ENCODE measurements around the gene PIAS2.

Gene PIAS2

GRCh38 chr18:46756559-46757201 lies 160.6 kb downstream of the PIAS2 start, which contains the start of gene ST8SIA5:
ST8SIA5 (minus strand) TSS chr18:46757053; CDS start chr18:46756508, 545 bp downstream.
- peak; percentile 86 for DNase-seq

DNA sequence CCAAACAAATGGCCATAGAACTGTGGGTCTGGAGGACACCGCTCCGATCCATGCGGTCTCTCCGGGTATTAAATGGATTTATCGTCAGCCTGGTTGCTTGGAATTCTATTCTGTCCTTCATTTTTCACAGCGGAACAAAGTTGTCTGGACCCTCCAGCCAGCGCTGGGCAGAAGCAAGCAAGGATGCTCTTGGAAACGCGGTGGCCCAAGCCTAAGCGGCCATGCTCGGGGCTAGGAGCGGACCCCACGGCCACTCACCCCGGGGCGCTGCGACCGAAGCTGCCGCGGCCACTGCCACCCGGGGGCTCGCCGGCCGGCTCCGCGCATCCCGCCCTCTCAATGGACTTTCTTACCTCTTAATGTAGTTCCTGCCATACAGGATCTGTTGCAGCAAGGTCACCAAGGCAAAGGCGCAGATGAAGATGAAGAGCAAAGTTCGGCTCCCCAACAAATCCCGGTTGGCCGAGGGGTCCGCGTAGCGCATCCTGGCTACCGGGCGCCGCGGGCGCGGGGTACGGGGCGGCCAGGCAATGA lies 161.2 kb downstream of the PIAS2 start:
- DNase-seq, result peak; percentile 28

DNA sequence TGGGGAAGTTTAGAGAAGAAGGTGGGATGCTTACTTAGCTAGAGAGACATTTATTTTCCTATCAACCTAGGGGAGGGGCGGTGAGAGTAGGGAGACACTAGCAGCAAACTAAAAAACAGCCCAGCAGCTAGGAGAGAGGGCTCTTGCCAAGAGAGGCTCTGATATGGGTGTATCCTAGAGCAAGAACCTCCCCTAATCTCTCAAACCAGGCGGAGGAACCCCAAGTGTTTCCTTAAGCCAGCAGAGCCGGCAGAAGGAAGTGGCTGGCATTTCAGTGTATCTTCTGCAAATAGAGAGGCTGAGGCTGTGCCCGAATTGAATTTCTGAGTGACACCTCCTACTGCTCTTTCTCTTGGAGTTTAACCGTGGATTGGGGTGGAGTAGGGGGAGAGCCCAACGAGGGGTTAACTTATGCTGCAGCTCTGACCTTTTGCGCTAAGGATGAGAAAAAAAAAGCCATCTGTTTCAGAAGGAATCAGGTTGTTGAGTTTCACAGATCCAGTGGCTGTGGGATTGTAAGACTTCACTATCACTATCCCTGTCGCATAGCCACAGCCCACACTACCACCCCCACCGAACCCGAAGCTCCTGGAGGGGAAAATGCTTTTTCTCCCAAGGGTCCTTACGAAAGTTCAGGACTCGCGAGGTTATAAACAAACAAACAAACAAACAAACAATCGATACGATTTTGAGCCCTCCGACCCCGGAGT lies 161.8 kb downstream of the PIAS2 start:
- peak; percentile 53 for DNase-seq

DNA sequence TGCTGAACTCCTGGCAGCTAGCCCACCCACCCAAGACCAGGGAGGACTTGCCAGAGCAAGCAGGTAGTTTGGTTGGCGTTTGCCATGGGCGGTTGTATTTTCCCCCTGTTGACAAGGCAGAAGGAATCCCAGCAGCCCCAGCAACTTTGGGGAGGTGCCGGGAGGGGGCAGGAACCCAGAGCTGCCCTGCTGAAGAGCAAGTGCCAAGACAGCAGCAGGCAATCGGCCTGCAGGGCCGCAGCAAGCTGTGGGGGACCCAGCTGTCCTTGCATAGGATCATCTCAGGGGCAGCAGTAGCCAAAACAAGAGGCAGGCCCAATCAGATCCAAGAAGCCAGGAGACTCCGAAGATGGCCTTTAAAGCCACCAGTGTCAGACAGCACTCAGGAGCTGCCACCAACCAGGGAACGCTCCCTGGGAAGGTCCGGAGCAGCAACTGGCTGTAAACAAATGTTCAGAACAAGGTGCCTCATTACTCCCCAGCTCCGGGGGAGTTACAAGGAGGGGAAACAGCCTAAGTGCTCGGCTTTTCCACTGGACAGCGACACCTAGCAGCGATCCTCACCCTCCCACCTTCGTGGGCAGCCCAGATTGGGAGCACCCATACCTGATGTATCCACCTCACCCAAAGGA lies 162.5 kb downstream of the PIAS2 start:
- peak; percentile 77 for DNase-seq

DNA sequence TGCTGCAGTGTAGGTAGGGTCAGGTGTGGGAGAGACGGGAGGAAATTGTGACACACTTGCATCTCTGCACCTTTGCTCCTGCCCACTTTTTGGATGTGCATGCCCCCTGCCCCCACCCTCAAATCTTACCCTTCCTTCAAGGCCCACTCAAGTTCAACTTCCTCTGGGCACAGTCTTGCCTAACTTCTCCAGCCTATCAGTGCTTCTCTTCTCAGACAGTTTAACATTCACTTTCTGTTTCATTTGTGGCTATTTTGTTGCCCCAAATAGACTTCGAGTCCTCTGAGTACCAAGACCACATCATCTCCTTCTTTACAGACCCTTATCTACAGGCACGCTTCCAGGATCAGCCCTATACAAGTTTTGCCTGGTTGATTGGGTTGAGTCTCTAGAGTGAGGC lies 163.1 kb downstream of the PIAS2 start:
- no peak for DNase-seq
